Measurements from ENCODE around the gene PKDCC. TPM values are rescaled to one million over a fixed set of nuclear protein-coding genes. Genes with fewer than 3 reads are reported as not detected.

The PKDCC gene
- total and polyA plus RNA-seq, 10 of the 15 experiments (the other 5 are each of a cell fraction or from before 2014, with no cell fraction given) = 0.13 to 10.2 (median 2.3) TPM

DNA sequence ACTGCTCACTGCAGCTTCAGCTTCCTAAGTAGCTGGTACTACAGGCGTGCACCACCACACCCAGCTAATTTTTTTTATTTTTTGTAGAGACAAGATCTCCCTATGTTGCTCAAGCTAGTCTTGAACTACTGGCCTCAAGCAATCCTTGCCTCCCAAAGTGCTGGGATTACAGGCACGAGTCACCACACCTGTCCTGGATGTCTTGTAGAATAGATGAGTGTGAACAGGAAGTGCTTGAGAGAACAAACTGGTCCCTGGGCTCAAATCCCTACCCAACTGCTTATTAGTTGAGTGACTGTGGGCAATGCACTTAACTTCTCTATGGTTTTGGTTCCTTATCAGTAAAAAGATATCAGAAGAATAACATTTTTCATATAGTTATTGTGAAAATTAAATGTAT lies 34.2 kb downstream of the PKDCC start (continued):
- TF ChIP-seq, protein P1, sequence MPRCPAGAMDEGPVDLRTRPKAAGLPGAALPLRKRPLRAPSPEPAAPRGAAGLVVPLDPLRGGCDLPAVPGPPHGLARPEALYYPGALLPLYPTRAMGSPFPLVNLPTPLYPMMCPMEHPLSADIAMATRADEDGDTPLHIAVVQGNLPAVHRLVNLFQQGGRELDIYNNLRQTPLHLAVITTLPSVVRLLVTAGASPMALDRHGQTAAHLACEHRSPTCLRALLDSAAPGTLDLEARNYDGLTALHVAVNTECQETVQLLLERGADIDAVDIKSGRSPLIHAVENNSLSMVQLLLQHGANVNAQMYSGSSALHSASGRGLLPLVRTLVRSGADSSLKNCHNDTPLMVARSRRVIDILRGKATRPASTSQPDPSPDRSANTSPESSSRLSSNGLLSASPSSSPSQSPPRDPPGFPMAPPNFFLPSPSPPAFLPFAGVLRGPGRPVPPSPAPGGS (IDR thresholded peaks at IDR 0.05; ENCODE audit: borderline replicate concordance, insufficient read depth, low read depth, low read length, poor library complexity, severe bottlenecking) = no peak

DNA sequence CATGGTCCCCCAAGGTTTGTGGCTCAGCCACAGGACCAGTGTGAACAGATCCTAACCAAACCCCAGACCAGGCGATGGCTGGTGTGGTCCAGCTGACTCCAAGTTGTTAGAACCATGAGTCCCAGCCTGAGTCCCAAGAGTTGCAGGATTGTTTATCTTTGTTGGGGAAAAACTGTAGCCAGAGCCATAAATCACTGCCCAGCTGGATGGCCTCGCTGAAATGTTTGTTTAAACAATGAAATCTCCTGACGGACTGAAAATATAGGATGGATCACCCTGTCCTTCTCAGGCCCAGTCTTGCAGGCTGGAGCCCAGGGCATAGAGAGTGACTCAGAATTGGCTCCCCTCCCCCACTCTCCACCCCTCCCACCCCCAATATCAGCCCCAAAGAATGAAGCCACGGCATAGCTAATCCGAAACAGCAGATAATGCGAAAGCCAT lies 36.4 kb downstream of the PKDCC start:
- ATAC-seq (no peak), DNase-seq (ENCODE audit: low read depth, low spot score) (no peak), FAIRE-seq (no peak)
- Histone ChIP-seq H3K9me3 (replicated peaks; ENCODE audit: control insufficient read depth, insufficient read depth, low read length) (no peaks in the 10 kb centered on the region), H3K4me1 (ENCODE audit: control insufficient read depth, insufficient read depth, low read length) (no peaks in the 10 kb centered on the region), H3K9ac (ENCODE audit: control insufficient read depth, insufficient read depth, low read length) (no peak overlapping the region), H3K4me2 (ENCODE audit: control insufficient read depth, insufficient read depth) (no peak overlapping the region), H4K20me1 (ENCODE audit: control insufficient read depth, insufficient read depth) (no peaks in the 10 kb centered on the region), H3K79me2 (ENCODE audit: control insufficient read depth, insufficient read depth, low read length) (no peaks in the 10 kb centered on the region), H3K36me3 (ENCODE audit: control insufficient read depth in 2 of 2, insufficient read depth in 2 of 2, low read length in 1 of 2) (no peaks in the 10 kb centered on the region; a peak in 1 of 4 replicates), H3K27me3 (replicated peaks in 1 of 2; ENCODE audit: control insufficient read depth in 2 of 2, insufficient read depth in 2 of 2, low read length in 1 of 2) (peaks cover 0 to 2% of the 10 kb centered on the region in 2 experiments; a peak in 1 of 4 replicates), H3K4me3 (no peak overlapping the region), H2AFZ (ENCODE audit: control insufficient read depth, low read depth, low read length) (no peak overlapping the region), H3K27ac (ENCODE audit: control insufficient read depth, insufficient read depth) (no peak overlapping the region)
- CTCF ChIA-PET = interaction anchor here (0.5 to 12.8 kb wide), 7 partner anchors 10 to 243 kb away, joined by 3 to 462 read pairs (median 7); no protein-coding TSS in a partner anchor
- RAD21 ChIA-PET (ENCODE audit: unreplicated experiment) = interaction anchor here (0.6 to 8.3 kb wide), 4 partner anchors 42 to 224 kb away, joined by 3 to 153 read pairs (median 4); no protein-coding TSS in a partner anchor
- intact Hi-C loops (cut with micrococcal nuclease; ENCODE audit: unreplicated experiment) = no loop called here
- BruUV-seq (replicated peaks) = no TSS peak
- POLR2A ChIA-PET = no interaction called here
- WGBS (ENCODE audit: insufficient coverage, insufficient replicate concordance, low lambda C conversion rate, missing lambda C conversion rate) = 42% methylated on average over 6 of the region's 6 CpGs
- SMC1A ChIA-PET (ENCODE audit: uncharacterized antibody, unreplicated experiment) = interaction anchor here (0.6 to 8.7 kb wide), 4 partner anchors 10 to 230 kb away, joined by 3 to 198 read pairs (median 8); no protein-coding TSS in a partner anchor
- in situ Hi-C loops (cut with MboI) = no loop called here
- no peak for TF ChIP-seq SMAD5 (IDR thresholded peaks at IDR 0.05; ENCODE audit: low read depth)
- TF ChIP-seq, protein P2, sequence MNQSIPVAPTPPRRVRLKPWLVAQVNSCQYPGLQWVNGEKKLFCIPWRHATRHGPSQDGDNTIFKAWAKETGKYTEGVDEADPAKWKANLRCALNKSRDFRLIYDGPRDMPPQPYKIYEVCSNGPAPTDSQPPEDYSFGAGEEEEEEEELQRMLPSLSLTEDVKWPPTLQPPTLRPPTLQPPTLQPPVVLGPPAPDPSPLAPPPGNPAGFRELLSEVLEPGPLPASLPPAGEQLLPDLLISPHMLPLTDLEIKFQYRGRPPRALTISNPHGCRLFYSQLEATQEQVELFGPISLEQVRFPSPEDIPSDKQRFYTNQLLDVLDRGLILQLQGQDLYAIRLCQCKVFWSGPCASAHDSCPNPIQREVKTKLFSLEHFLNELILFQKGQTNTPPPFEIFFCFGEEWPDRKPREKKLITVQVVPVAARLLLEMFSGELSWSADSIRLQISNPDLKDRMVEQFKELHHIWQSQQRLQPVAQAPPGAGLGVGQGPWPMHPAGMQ (IDR thresholded peaks at IDR 0.05; ENCODE audit: borderline replicate concordance) = no peak
- TF ChIP-seq NFYA (IDR thresholded peaks at IDR 0.05; ENCODE audit: borderline replicate concordance, low read depth, low read length) = no peak
- TF ChIP-seq WRNIP1 (IDR thresholded peaks at IDR 0.05; ENCODE audit: borderline replicate concordance, low read depth, low read length) = no peak
- TF ChIP-seq ATF7 (IDR thresholded peaks at IDR 0.05; ENCODE audit: low read depth) = no peak
- TF ChIP-seq SMAD1 (IDR thresholded peaks at IDR 0.05; ENCODE audit: low read depth, partially characterized antibody) = no peak
- no peak for TF ChIP-seq SMARCA5 (IDR thresholded peaks at IDR 0.05)
- TF ChIP-seq, protein P3, sequence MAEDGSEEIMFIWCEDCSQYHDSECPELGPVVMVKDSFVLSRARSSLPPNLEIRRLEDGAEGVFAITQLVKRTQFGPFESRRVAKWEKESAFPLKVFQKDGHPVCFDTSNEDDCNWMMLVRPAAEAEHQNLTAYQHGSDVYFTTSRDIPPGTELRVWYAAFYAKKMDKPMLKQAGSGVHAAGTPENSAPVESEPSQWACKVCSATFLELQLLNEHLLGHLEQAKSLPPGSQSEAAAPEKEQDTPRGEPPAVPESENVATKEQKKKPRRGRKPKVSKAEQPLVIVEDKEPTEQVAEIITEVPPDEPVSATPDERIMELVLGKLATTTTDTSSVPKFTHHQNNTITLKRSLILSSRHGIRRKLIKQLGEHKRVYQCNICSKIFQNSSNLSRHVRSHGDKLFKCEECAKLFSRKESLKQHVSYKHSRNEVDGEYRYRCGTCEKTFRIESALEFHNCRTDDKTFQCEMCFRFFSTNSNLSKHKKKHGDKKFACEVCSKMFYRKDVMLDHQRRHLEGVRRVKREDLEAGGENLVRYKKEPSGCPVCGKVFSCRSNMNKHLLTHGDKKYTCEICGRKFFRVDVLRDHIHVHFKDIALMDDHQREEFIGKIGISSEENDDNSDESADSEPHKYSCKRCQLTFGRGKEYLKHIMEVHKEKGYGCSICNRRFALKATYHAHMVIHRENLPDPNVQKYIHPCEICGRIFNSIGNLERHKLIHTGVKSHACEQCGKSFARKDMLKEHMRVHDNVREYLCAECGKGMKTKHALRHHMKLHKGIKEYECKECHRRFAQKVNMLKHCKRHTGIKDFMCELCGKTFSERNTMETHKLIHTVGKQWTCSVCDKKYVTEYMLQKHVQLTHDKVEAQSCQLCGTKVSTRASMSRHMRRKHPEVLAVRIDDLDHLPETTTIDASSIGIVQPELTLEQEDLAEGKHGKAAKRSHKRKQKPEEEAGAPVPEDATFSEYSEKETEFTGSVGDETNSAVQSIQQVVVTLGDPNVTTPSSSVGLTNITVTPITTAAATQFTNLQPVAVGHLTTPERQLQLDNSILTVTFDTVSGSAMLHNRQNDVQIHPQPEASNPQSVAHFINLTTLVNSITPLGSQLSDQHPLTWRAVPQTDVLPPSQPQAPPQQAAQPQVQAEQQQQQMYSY (CRISPR knock-in tag; IDR thresholded peaks at IDR 0.05) = no peak
- no peak for TF ChIP-seq ZSCAN29 (IDR thresholded peaks at IDR 0.05)
- TF ChIP-seq, protein P4, sequence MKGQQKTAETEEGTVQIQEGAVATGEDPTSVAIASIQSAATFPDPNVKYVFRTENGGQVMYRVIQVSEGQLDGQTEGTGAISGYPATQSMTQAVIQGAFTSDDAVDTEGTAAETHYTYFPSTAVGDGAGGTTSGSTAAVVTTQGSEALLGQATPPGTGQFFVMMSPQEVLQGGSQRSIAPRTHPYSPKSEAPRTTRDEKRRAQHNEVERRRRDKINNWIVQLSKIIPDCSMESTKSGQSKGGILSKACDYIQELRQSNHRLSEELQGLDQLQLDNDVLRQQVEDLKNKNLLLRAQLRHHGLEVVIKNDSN (IDR thresholded peaks at IDR 0.05; ENCODE audit: borderline replicate concordance, extremely low read length, insufficient read depth, low read depth, low read length) = no peak
- no peak for TF ChIP-seq DPF2 (IDR thresholded peaks at IDR 0.05)
- TF ChIP-seq ZNF274 (IDR thresholded peaks at IDR 0.05; ENCODE audit: insufficient read depth, insufficient read length) = no peak
- TF ChIP-seq RCOR1 (conservative IDR thresholded peaks at IDR 0.05; ENCODE audit: low read depth, low read length) = no peak
- no peak for TF ChIP-seq PAX8 (IDR thresholded peaks at IDR 0.05)
- no peak for TF ChIP-seq MTA3 (IDR thresholded peaks at IDR 0.05; ENCODE audit: borderline replicate concordance, low read length)
- no peak for TF ChIP-seq NFXL1 (IDR thresholded peaks at IDR 0.05; ENCODE audit: borderline replicate concordance)
